Erythroblast (primary cell): ENCODE data around the gene SCAMP2.
"Not testable (repeated sequence)": the region's sequence is repeated elsewhere in the genome, so short reads cannot be mapped to it uniquely, and the experiment has no call there.

Experiments used
- DNase-seq, 2 experiments: peaks; one replicate each; lab custom pipeline; 2025; lab: John Stamatoyannopoulos, UW
- GATA1 ChIP-seq: IDR thresholded peaks from 2 replicates; pipeline ENCODE4 v1.6.1; 2011; ENCODE audit warnings: low read depth, mild to moderate bottlenecking, control low read depth, low read length, moderate library complexity
- POLR2A ChIP-seq: IDR thresholded peaks from 2 replicates; pipeline ENCODE4 v1.6.1; 2011; ENCODE audit warnings: mild to moderate bottlenecking, low read length

Gene SCAMP2, protein sequence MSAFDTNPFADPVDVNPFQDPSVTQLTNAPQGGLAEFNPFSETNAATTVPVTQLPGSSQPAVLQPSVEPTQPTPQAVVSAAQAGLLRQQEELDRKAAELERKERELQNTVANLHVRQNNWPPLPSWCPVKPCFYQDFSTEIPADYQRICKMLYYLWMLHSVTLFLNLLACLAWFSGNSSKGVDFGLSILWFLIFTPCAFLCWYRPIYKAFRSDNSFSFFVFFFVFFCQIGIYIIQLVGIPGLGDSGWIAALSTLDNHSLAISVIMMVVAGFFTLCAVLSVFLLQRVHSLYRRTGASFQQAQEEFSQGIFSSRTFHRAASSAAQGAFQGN

DNA sequence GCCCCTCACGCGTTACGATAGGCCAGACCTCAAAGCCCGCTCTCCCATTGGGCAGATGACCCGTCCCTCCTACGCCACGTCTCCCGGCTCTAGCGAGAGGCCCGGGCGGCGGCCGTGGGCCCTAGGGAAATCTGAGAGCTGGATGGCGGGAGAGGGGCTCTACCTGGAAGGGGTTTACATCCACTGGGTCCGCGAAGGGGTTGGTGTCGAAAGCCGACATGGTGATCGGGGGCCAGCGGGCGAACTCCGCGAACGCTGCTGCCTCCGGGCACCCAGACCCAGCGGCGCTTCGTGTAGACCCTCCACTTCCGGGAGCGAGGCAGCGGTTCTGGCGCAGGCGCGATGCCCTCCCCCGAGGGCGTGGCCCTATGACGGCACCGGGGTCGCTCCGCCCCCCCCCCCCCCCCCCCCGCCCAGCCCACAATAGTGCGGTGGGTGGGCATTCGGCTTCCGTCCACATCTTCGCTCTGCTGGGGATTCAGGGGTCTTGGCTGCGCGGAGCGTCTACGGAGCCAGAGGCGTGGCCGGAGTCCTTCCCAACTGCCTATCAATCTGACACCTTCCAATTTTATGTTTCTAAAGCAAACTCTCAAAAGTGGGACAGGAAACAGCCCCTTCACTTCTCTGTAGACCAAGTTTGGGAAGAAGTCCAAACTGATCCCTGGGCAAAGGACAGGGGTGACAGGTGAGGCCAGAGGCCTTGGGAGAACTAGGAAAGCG lies at the start of gene SCAMP2:
Gene SCAMP2 (minus strand): TSS at position 330 of the 720 bp plus-strand sequence. CDS start 110 bp downstream, at position 220.
- peak; percentile 85 for TF ChIP-seq POLR2A
- no peak for TF ChIP-seq GATA1
- peak; percentile 94 to 95 for DNase-seq

DNA sequence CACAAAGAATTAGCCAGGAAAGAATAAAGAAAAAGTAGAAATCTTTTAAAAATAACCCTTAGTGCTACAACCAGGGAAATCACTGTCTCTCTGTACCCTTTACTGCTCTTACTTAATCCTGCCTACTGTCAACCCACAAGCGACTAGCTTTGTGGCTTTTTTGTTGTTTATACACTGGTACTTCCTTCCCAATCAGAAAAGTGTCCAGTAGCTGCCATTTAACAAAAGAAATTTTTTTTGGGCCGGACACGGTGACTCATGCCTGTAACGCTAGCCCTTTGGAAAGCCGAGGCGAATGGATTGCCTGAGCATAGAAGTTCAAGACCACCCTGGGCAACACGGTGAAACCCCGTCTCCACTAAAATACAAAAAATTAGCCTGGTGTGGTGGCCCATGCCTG lies 47.3 kb upstream of the SCAMP2 start:
- DNase-seq, result no peak
- TF ChIP-seq GATA1 (no peak), POLR2A (no peak)

DNA sequence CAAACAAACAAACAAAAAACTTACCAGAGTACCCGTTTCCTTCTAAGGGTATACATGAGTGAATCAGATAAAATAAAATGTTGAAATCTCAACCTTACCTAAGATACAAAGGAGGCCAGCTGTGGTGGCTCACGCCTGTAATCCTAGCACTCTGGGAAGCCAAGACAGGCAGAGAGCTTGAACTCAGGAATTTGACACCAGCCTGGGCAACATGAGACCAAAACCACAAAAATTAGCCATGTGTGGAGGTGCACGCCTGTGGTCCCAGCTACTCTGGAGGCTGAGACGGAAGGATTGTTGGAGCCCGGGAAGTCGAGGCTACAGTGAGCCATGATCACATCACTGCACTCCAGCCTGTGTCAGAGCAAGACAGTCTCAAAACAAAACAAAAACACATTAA lies 44.5 kb upstream of the SCAMP2 start:
- no peak for DNase-seq
- TF ChIP-seq GATA1 (no peak), POLR2A (no peak)

DNA sequence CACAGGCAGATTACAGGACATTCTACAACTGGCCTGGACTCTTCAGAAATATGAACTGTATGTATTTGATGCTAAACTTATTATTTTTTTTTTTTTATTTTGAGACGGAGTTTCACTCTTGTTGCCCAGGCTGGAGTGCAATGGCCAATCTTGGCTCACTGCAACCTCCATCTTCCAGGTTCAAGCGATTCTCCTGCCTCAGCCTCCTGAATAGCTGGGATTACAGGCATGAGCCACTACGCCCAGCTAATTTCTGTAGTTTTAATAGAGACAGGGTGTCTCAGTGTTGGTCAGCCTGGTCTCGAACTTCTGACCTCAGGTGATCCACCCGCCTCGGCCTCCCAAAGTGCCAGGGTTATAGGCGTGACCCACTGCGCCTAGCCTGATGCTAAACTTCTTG lies 40.6 kb upstream of the SCAMP2 start:
- DNase-seq, result not testable (repeated sequence)

DNA sequence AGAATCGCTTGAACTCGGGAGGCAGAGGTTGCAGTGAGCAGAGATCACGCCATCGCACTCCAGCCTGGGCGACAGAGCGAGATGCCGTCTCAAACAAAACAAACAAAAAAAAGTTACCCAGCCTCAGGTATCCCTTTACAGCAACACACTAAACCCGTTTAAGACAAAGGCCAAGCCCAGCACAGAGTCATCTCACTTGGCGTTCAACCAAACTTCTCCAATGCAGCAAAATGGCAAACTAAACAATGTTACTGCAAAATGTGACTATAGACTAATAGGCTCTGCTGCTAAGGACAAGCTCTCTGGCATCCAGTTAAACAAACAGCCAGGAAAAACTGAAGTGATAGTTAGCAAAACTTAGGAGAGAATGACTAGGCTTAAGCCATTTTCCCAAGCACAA lies 39.9 kb upstream of the SCAMP2 start:
- DNase-seq, result peak in 1 of 2 experiments; percentile 26

DNA sequence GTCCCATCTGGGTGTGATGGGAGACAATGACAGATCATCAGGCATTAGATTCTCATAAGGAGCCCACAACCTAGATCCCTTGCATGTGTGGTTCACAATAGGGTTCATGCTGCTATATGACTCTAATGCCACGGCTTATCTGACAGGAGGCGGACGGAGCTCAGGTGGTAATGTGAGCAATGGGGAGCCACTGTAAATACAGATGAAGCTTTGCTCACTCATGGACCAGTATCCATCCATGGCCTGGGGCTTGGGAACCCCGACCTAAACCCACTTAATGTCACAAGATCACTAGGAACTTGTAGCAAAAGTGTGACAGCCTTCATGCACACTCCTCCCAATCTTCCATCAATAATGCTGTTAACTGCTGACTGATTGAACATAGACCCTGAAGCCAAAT lies 35.5 kb upstream of the SCAMP2 start:
- DNase-seq, result no peak
- TF ChIP-seq GATA1 (no peak), POLR2A (no peak)

More for the DNA sequence above, 39.9 kb upstream of the SCAMP2 start:
- TF ChIP-seq GATA1 (no peak), POLR2A (no peak)

DNA sequence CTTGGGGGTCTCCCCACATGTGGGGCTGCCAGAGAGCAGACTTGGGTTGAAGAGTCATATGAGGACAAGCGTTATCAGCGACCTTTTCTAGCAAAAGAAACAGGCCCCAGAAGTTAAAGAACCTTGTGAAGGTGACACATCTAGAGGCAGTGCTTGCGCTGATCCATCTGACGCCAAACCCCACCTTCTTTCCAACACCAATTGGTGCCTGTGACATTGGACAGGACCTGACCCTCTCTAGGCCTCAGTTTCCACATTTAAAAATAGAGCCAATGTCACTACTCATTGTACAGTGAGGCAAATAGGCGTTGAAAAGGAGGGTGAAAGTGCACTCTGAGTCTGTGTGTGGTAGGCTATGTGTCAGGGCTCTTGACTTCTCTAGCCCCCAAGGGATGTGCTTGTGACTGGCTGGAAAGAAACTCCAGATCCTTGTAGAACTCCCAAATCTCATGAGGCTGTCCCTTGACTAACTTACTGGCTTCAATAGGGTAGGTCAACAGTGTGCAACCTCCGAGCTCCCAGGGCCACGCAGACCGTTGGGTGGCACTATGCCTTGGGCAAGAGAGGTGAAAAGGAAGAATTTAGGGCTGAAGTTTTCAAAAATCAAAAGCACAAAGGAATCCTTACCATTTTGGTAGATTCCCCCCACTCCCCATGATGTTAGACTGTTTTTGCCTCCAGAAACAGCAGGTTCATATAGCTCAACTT lies 34.2 kb upstream of the SCAMP2 start:
- TF ChIP-seq GATA1 (no peak), POLR2A (no peak)
- DNase-seq, result no peak

DNA sequence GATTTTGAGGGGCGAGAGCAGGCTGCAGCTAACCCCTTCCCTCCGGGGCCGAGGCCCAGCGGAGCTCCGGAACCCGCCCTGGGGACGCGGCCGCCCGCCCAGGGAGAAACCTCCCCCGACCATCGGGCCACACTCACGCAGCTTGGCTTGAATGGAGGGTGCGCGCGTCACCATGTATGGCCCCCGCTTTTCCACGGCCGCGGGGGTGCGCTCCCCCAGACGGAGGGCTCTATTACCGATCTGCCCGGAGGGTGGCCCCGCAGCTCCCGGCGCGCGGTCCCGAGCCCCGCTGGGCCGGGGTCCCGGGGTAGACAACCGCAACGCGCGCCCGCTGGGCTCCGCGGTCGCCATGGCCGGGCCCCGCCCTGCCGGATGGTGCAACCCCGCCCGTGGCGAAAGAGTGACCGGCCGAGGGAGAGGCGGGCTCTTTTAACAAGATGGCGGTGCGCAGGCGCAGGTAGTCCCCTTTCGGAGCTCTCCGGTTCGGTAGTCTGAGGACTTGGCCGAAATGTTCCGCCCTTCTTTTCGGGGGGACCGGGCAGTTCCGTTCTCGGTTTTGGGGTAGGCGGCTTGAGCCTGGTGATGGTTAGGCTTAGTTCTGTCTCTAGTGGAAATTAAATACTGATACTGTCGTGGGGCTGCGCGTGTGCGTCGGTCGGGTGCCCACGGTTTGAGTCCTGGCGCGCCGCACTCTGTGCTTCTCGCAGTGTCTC lies 33.4 kb upstream of the SCAMP2 start, which contains the start of gene FAM219B:
Gene FAM219B (minus strand): TSS at position 402 of the 713 bp plus-strand sequence. CDS start 51 bp downstream, at position 351.
- peak; percentile 90 to 92 for DNase-seq
- TF ChIP-seq POLR2A (peak; percentile 75), GATA1 (no peak)

DNA sequence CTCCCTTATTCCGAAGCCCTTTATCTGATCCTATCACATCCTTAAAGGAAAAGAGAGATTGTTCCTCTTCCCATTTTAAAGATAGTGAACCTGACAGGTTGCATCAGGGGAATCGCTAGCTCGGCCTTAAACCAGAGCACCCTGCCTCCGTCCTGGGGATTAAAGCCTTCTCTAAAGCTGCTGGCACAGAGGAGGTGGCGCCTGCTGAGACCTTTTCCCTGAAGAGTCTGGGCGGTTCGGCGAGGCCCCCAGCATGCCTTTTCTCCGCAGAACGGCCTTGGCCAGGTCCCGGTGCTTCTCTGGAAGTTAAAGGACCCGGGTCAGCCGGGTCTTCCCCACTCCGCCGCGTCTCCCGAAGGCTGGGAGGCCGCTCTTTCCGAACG lies 32.9 kb upstream of the SCAMP2 start:
- peak; percentile 56 to 62 for DNase-seq
- TF ChIP-seq POLR2A (no peak), GATA1 (no peak)

DNA sequence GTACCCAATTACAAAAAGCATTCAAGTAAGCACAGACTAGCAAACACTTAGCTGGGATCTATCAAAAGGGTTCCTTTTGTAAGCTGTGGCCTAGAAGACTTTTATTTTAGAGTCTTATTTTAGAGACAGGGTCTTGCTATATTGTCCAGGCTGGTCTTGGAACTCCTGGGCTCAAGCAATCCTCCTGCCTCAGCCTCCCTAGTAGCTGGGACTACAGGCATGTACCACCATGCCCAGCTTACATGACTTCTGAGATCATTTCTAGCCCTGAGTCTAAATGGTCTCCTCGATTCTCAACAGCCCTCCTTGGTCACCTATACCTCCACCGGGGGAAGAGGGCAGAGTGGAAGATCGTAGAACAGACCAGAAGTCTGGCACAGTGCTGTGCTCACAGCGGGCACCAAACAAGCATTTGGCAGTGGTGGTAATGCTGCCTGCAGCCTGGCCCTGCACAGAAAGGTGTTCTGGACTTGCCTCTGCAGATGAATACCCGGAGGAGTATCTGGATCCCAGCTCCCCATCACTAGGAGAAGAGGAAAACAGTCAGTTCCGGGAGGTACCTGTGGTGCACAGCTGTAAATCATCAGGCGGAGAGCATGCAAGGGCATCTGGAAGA lies 31.1 kb upstream of the SCAMP2 start:
- no peak for DNase-seq
- TF ChIP-seq GATA1 (no peak), POLR2A (no peak)

DNA sequence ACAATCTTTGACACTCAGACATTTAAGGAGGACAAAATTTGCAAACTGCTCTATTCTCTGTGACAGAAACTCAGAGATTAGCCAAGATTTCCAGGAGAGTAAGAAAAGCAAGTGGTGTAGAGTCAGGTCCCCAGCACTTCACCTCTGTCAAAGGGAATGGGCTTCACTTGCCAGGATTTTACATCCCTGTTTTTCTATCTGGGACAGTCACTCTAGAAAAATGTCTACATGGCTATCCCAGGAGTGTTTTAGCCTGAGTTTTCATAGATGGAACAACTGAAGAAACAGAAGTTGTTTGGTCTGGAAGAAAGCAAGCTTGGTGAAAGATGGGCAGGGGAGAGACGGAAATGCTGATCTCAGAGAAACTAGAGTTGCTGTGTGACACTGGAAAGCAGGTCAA lies 30.5 kb upstream of the SCAMP2 start:
- TF ChIP-seq GATA1 (no peak), POLR2A (no peak)
- DNase-seq, result no peak

DNA sequence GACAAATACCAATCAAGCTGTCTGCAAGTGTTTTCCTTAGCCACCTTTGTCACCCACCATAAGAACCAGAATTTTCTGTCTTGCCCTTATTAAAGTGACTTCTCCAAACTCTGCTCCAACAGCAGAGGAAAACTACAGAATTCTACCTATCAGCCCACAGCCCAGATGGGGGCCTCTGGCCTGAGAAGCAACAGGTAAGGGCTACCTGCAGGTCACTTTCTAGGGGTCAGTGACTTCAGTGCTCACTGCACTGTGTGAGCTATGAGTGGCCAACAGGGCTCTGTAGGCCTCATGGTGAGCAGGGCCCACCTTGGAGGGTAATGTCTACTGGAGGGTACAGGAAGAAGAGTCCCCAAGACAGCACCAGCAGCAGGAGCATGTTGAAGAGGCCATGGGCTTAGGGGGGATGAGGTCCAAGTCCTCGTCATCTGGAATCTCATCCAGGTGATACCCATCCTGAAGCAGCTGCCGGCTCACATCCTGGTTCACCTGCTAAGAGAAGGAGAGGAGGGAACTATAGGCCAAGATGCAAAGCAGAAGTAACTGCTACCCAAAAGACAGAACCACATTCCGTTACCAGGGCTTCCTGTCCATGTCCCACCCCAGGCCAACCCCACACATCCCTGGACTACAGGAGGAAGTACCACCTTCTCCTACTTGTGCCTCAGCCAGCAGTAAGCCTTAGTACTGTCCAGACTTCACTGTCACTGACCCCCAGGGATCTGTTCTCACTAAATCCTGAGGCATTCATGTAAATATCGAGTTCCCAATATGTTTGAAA lies 29.3 kb upstream of the SCAMP2 start:
- no peak for DNase-seq
- TF ChIP-seq GATA1, result no peak
- TF ChIP-seq POLR2A, result no peak

DNA sequence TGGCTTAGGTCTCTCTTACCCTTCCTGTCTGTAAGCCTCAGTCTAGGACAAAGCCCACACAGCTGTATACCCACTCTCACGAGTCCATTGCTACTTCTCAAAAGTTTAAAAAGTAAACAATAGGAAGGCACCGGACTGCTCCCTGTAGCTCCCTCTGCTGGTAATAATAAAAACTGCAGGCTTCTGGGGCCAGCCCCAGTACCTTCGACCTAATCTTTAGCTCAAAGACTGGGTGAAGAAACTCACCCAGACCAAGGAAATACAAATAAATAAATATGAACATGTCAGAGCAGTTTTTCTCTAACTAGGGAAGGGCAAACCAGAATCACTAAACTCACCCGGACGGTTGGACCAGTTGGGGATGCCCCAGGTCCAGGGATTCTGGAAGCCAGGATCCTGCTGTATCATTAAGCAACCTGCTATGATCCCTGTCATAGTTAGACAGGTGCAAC lies 28.5 kb upstream of the SCAMP2 start:
- DNase-seq, result peak; percentile 61 to 78
- TF ChIP-seq POLR2A (no peak), GATA1 (no peak)
